ENCODE results near the gene GABRG3. TPM values are rescaled to one million over a fixed set of nuclear protein-coding genes. Genes with fewer than 3 reads are reported as not detected.

The GABRG3 gene
- total RNA-seq, 1 donor from 2014 or later: 0.24 TPM

DNA sequence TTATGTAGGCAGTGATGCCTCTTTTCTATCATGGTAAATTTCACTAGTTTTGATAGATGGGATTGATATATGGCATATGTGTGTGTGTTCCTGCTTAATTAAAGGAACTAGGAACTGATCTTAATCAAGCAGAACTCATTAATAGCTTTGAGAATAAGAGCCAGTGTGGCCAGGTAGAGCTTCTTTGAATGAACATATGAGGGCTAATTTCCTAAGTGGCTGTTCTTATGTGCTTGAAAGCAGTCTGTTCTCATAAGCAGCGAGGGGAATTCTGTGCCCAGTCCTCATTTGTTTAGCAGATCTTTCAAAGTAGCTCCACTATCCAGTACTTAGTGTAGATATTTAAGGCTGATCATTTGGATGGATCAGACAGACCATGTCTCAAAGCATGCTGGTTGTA lies 164.2 kb downstream of the GABRG3 start:
- DNase-seq (ENCODE audit: low spot score, unreplicated experiment): no peak
- Mint-ChIP-seq H3K27ac (no peak overlapping the region), H3K36me3 (ENCODE audit: insufficient read depth) (no peaks in the 10 kb centered on the region), H3K27me3 (no peaks in the 10 kb centered on the region), H3K4me3 (ENCODE audit: low read depth) (no peak overlapping the region), H3K4me1 (ENCODE audit: low read depth) (no peaks in the 10 kb centered on the region), H3K9me3 (ENCODE audit: low read depth) (no peaks in the 10 kb centered on the region)
- TF ChIP-seq, protein P1, sequence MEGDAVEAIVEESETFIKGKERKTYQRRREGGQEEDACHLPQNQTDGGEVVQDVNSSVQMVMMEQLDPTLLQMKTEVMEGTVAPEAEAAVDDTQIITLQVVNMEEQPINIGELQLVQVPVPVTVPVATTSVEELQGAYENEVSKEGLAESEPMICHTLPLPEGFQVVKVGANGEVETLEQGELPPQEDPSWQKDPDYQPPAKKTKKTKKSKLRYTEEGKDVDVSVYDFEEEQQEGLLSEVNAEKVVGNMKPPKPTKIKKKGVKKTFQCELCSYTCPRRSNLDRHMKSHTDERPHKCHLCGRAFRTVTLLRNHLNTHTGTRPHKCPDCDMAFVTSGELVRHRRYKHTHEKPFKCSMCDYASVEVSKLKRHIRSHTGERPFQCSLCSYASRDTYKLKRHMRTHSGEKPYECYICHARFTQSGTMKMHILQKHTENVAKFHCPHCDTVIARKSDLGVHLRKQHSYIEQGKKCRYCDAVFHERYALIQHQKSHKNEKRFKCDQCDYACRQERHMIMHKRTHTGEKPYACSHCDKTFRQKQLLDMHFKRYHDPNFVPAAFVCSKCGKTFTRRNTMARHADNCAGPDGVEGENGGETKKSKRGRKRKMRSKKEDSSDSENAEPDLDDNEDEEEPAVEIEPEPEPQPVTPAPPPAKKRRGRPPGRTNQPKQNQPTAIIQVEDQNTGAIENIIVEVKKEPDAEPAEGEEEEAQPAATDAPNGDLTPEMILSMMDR (IDR thresholded peaks at IDR 0.05; ENCODE audit: unreplicated experiment): no peak

DNA sequence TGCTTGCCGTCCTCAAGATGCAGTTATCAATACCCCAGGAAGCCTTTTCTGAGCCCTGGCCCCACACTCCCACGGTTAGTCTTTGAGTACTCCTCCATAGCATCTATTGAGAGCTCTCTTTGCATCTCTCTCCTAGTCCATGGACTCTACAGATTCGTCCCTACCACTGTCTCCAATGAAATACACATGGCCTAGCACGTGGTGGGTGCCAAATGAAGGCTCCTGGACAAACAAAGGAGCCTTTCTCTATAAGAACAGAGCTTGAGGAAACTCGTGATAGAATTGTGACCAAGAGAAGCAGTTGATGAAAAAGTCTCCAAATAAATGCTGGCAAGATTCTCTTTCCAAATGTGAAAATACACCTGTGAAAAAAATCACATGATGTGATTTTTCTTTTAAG lies 166.1 kb downstream of the GABRG3 start:
- Mint-ChIP-seq H3K36me3 (ENCODE audit: insufficient read depth) (no peaks in the 10 kb centered on the region), H3K4me3 (ENCODE audit: low read depth) (no peak overlapping the region), H3K4me1 (ENCODE audit: low read depth) (no peaks in the 10 kb centered on the region), H3K9me3 (ENCODE audit: low read depth) (no peaks in the 10 kb centered on the region), H3K27me3 (no peaks in the 10 kb centered on the region), H3K27ac (no peak overlapping the region)
- TF ChIP-seq, protein P1 (IDR thresholded peaks at IDR 0.05; ENCODE audit: unreplicated experiment): no peak
- no peak for DNase-seq (ENCODE audit: low spot score, unreplicated experiment)

DNA sequence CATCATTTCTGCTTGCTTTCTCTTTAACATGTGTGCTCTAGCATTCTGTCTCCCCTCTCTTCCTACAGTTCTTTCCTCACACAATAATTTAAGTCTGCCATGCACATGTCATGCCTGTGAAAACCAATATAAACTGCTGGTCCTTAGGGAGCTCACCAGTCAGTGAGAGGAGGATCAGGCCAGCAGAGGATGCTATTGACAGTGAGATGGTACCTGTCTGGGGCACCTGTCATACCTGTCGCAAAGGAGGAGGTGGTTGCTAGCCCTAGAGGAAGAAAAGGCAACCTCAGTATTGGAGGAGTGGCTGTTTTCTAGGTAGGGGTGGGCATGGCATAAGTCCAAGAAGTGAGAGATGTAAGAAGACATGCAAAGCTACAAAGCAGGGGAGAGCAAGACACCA lies 194.6 kb downstream of the GABRG3 start:
- H3K36me3 Mint-ChIP-seq (ENCODE audit: insufficient read depth): no peaks in the 10 kb centered on the region
- H3K27me3 Mint-ChIP-seq: peaks cover 3% of the 10 kb centered on the region
- H3K27ac Mint-ChIP-seq: no peak overlapping the region
- no peak for DNase-seq (ENCODE audit: low spot score, unreplicated experiment)
- no peak overlapping the region for H3K4me3 Mint-ChIP-seq (ENCODE audit: low read depth)
- H3K9me3 Mint-ChIP-seq (ENCODE audit: low read depth): no peaks in the 10 kb centered on the region
- H3K4me1 Mint-ChIP-seq (ENCODE audit: low read depth): no peaks in the 10 kb centered on the region
- TF ChIP-seq, protein P1 (IDR thresholded peaks at IDR 0.05; ENCODE audit: unreplicated experiment): no peak

DNA sequence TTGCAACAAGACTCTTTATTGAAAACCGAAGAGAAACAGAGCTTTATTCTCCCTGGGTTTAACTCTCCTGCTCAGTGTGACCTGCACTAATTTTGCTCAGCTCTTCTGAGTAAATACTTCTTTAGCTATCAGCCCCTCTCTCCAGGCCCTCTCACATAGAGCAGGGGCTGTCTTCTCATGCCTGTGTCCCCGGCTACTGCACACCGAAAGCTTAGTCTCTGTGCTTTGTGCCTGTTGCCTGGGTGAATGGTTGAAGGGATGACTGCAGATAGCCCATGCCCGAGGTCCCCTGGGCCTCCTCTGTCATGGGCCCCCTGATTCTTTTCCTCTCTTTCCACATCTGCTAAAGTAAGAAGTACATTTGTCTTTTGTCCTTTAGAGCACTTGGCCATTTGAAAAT lies 195.9 kb downstream of the GABRG3 start:
- H3K36me3 Mint-ChIP-seq (ENCODE audit: insufficient read depth): no peaks in the 10 kb centered on the region
- TF ChIP-seq, protein P1 (IDR thresholded peaks at IDR 0.05; ENCODE audit: unreplicated experiment): no peak
- no peak overlapping the region for H3K4me3 Mint-ChIP-seq (ENCODE audit: low read depth)
- no peak for DNase-seq (ENCODE audit: low spot score, unreplicated experiment)
- H3K27me3 Mint-ChIP-seq: peaks cover 3% of the 10 kb centered on the region
- H3K4me1 Mint-ChIP-seq (ENCODE audit: low read depth): no peaks in the 10 kb centered on the region
- H3K27ac Mint-ChIP-seq: no peak overlapping the region
- no peaks in the 10 kb centered on the region for H3K9me3 Mint-ChIP-seq (ENCODE audit: low read depth)

GRCh38 chr15:27167738-27168137 lies 196.8 kb downstream of the GABRG3 start:
- Mint-ChIP-seq H3K36me3 (ENCODE audit: insufficient read depth) (no peaks in the 10 kb centered on the region), H3K4me1 (ENCODE audit: low read depth) (no peaks in the 10 kb centered on the region), H3K27me3 (peaks cover 3% of the 10 kb centered on the region), H3K27ac (no peak overlapping the region), H3K9me3 (ENCODE audit: low read depth) (no peaks in the 10 kb centered on the region), H3K4me3 (ENCODE audit: low read depth) (no peak overlapping the region)
- TF ChIP-seq, protein P1 (IDR thresholded peaks at IDR 0.05; ENCODE audit: unreplicated experiment): no peak
- no peak for DNase-seq (ENCODE audit: low spot score, unreplicated experiment)
